ENCODE results near the gene OTOS. TPM values are rescaled to one million over a fixed set of nuclear protein-coding genes. Genes with fewer than 3 reads are reported as not detected.

The OTOS gene
- total RNA-seq, 2 experiments from 2014 or later, result not detected

- Histone ChIP-seq H4K20me1 (ENCODE audit: insufficient read depth, low read length) (no peaks in the 10 kb centered on the region), H3K4me3 (ENCODE audit: low read depth, low read length, poor library complexity, severe bottlenecking) (no peak overlapping the region), H3K9me3 (ENCODE audit: low read length) (no peaks in the 10 kb centered on the region), H3K79me2 (ENCODE audit: insufficient read depth, low read depth, low read length) (no peaks in the 10 kb centered on the region), H3K4me2 (ENCODE audit: low read length) (no peak overlapping the region), H3K27ac (ENCODE audit: low read depth, low read length, poor library complexity, severe bottlenecking) (no peak overlapping the region), H3K36me3 (ENCODE audit: insufficient read depth, low read length) (peaks cover 19% of the 10 kb centered on the region; the same call in 1 of the 2 replicates), H3K9me2 (ENCODE audit: insufficient read depth, low read length) (no peaks in the 10 kb centered on the region), H3K4me1 (ENCODE audit: insufficient read depth, low read length, poor library complexity, severe bottlenecking) (peaks cover 3% of the 10 kb centered on the region), H2AFZ (ENCODE audit: low read length) (no peak overlapping the region)
- BruUV-seq (replicated peaks), result no TSS peak
- DNase-seq (ENCODE audit: low spot score), result no peak
- POLR2A ChIA-PET, result no interaction called here
- CTCF ChIA-PET (ENCODE audit: unreplicated experiment), result no interaction called here
- intact Hi-C loops (cut with micrococcal nuclease; ENCODE audit: unreplicated experiment), result no loop called here
- no peak for TF ChIP-seq EZH2phosphoT487 (IDR thresholded peaks at IDR 0.05; ENCODE audit: borderline replicate concordance, low read depth, low read length)
- no peak for TF ChIP-seq CTCF (conservative IDR thresholded peaks at IDR 0.05; ENCODE audit: low read length)
These were observed 16.4 kb downstream of the OTOS start for GRCh38 chr2:240123821-240124650.

DNA sequence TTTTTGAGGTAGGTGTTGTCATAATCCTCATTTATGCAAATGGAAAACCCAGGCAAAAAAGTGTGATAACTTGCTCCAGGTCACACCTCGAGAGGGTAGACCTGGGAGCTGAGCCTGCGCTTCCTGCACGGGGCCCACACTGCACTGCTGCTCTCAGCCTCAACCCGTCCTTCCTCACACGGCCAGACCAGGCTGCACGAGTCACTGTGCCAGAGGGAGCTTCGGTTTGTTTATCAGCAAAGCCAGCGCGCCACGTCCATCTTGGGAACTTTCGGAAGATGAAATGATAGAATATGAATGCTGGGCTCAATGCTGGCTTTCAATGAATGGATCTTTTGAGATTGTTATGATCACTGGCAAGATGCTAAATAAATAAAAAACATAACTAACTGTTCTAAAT is 18.8 kb downstream of the OTOS start:
- Histone ChIP-seq H3K79me2 (ENCODE audit: insufficient read depth, low read depth, low read length) (no peaks in the 10 kb centered on the region), H3K9me3 (ENCODE audit: low read length) (no peaks in the 10 kb centered on the region), H2AFZ (ENCODE audit: low read length) (no peak overlapping the region), H3K4me3 (ENCODE audit: low read depth, low read length, poor library complexity, severe bottlenecking) (no peak overlapping the region), H3K27ac (ENCODE audit: low read depth, low read length, poor library complexity, severe bottlenecking) (no peak overlapping the region), H3K9me2 (ENCODE audit: insufficient read depth, low read length) (no peaks in the 10 kb centered on the region), H4K20me1 (ENCODE audit: insufficient read depth, low read length) (no peaks in the 10 kb centered on the region), H3K4me2 (ENCODE audit: low read length) (no peak overlapping the region), H3K4me1 (ENCODE audit: insufficient read depth, low read length, poor library complexity, severe bottlenecking) (peaks cover 3% of the 10 kb centered on the region), H3K36me3 (ENCODE audit: insufficient read depth, low read length) (0 out of 2 replicates have a peak, but pooled peaks cover 6% of the 10 kb centered on the region)
- no peak for TF ChIP-seq EZH2phosphoT487 (IDR thresholded peaks at IDR 0.05; ENCODE audit: borderline replicate concordance, low read depth, low read length)
- TF ChIP-seq CTCF (conservative IDR thresholded peaks at IDR 0.05; ENCODE audit: low read length), result no peak
- intact Hi-C loops (cut with micrococcal nuclease; ENCODE audit: unreplicated experiment), result no loop called here
- DNase-seq (ENCODE audit: low spot score), result no peak
- BruUV-seq (replicated peaks), result no TSS peak
- ChIA-PET CTCF (ENCODE audit: unreplicated experiment) (no interaction called here), POLR2A (no interaction called here)

DNA sequence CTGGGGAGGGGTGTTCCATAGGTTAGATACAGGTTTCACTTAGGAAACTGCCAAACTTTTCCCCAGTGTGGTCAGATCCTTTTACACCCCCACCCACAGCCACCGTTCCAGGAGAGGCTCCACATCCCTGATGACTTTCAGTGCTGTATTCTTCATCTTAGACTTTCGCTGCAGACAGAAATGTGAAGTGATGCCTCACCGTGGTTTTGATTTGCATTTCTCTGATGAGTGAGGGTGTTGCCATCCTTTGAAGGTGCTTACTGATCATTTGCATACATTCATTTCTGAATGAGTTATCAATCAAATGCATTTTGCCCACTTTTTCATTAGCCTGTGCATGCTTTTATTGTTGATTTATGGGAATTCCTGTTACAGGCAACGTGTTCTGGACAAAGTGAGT is 19.3 kb downstream of the OTOS start:
- Histone ChIP-seq H3K4me3 (ENCODE audit: low read depth, low read length, poor library complexity, severe bottlenecking) (no peak overlapping the region), H3K4me2 (ENCODE audit: low read length) (no peak overlapping the region), H3K27ac (ENCODE audit: low read depth, low read length, poor library complexity, severe bottlenecking) (no peak overlapping the region), H2AFZ (ENCODE audit: low read length) (no peak overlapping the region), H3K9me3 (ENCODE audit: low read length) (no peaks in the 10 kb centered on the region), H3K4me1 (ENCODE audit: insufficient read depth, low read length, poor library complexity, severe bottlenecking) (peaks cover 3% of the 10 kb centered on the region), H4K20me1 (ENCODE audit: insufficient read depth, low read length) (no peaks in the 10 kb centered on the region), H3K9me2 (ENCODE audit: insufficient read depth, low read length) (no peaks in the 10 kb centered on the region), H3K79me2 (ENCODE audit: insufficient read depth, low read depth, low read length) (no peaks in the 10 kb centered on the region), H3K36me3 (ENCODE audit: insufficient read depth, low read length) (0 out of 2 replicates have a peak, but pooled peaks cover 3% of the 10 kb centered on the region)
- intact Hi-C loops (cut with micrococcal nuclease; ENCODE audit: unreplicated experiment), result no loop called here
- no peak for TF ChIP-seq CTCF (conservative IDR thresholded peaks at IDR 0.05; ENCODE audit: low read length)
- TF ChIP-seq EZH2phosphoT487 (IDR thresholded peaks at IDR 0.05; ENCODE audit: borderline replicate concordance, low read depth, low read length), result no peak
- POLR2A ChIA-PET, result no interaction called here
- CTCF ChIA-PET (ENCODE audit: unreplicated experiment), result no interaction called here
- DNase-seq (ENCODE audit: low spot score), result no peak
- BruUV-seq (replicated peaks), result no TSS peak
